ENCODE data around the gene ARHGAP10.

The ARHGAP10 gene

GRCh38 chr4:148110169-148110568 is 378.3 kb downstream of the ARHGAP10 start:
- Histone ChIP-seq H3K4me2 (ENCODE audit: low read length) (no peak overlapping the region), H3F3A (ENCODE audit: control insufficient read depth, insufficient read depth) (no peaks in the 10 kb centered on the region), H3K4me1 (ENCODE audit: control insufficient read depth, low read length) (no peaks in the 10 kb centered on the region), H3K79me2 (ENCODE audit: control insufficient read depth, low read length) (no peaks in the 10 kb centered on the region), H3K36me3 (ENCODE audit: control insufficient read depth, low read length) (no peaks in the 10 kb centered on the region), H3K9me2 (replicated peaks; ENCODE audit: control insufficient read depth, low read length) (no peaks in the 10 kb centered on the region), H4K20me1 (ENCODE audit: control insufficient read depth, insufficient read depth, low read depth, low read length) (no peaks in the 10 kb centered on the region), H3K27ac (ENCODE audit: low read depth, low read length) (no peak overlapping the region), H3K4me3 (ENCODE audit: low read length) (no peak overlapping the region), H3K9me3 (ENCODE audit: control insufficient read depth, insufficient read depth, low read length) (no peaks in the 10 kb centered on the region), H3K27me3 (ENCODE audit: control insufficient read depth, low read length) (no peaks in the 10 kb centered on the region)
- TF ChIP-seq CTCF (IDR thresholded peaks at IDR 0.05; ENCODE audit: low read depth, low read length, poor library complexity, severe bottlenecking) (no peak), EZH2phosphoT487 (IDR thresholded peaks at IDR 0.05; ENCODE audit: borderline replicate concordance, low read length) (no peak)

GRCh38 chr4:148112231-148112982 is 380.5 kb downstream of the ARHGAP10 start:
- no peak overlapping the region for H3K27ac ChIP-seq (ENCODE audit: low read depth, low read length)
- no peaks in the 10 kb centered on the region for H3K79me2 ChIP-seq (ENCODE audit: control insufficient read depth, low read length)
- H3K27me3 ChIP-seq (ENCODE audit: control insufficient read depth, low read length) = no peaks in the 10 kb centered on the region
- no peaks in the 10 kb centered on the region for H3K36me3 ChIP-seq (ENCODE audit: control insufficient read depth, low read length)
- H4K20me1 ChIP-seq (ENCODE audit: control insufficient read depth, insufficient read depth, low read depth, low read length) = no peaks in the 10 kb centered on the region
- H3K4me1 ChIP-seq (ENCODE audit: control insufficient read depth, low read length) = no peaks in the 10 kb centered on the region
- H3K9me2 ChIP-seq (replicated peaks; ENCODE audit: control insufficient read depth, low read length) = no peaks in the 10 kb centered on the region
- no peaks in the 10 kb centered on the region for H3K9me3 ChIP-seq (ENCODE audit: control insufficient read depth, insufficient read depth, low read length)
- H3F3A ChIP-seq (ENCODE audit: control insufficient read depth, insufficient read depth) = no peaks in the 10 kb centered on the region
- no peak overlapping the region for H3K4me3 ChIP-seq (ENCODE audit: low read length)
- TF ChIP-seq CTCF (IDR thresholded peaks at IDR 0.05; ENCODE audit: low read depth, low read length, poor library complexity, severe bottlenecking) (no peak), EZH2phosphoT487 (IDR thresholded peaks at IDR 0.05; ENCODE audit: borderline replicate concordance, low read length) (no peak)
- H3K4me2 ChIP-seq (ENCODE audit: low read length) = no peak overlapping the region

GRCh38 chr4:148114436-148114835 is 382.5 kb downstream of the ARHGAP10 start:
- TF ChIP-seq EZH2phosphoT487 (IDR thresholded peaks at IDR 0.05; ENCODE audit: borderline replicate concordance, low read length) (no peak), CTCF (IDR thresholded peaks at IDR 0.05; ENCODE audit: low read depth, low read length, poor library complexity, severe bottlenecking) (no peak)
- no peaks in the 10 kb centered on the region for H3K79me2 ChIP-seq (ENCODE audit: control insufficient read depth, low read length)
- H3K4me3 ChIP-seq (ENCODE audit: low read length) = no peak overlapping the region
- H3K4me1 ChIP-seq (ENCODE audit: control insufficient read depth, low read length) = no peaks in the 10 kb centered on the region
- no peaks in the 10 kb centered on the region for H4K20me1 ChIP-seq (ENCODE audit: control insufficient read depth, insufficient read depth, low read depth, low read length)
- H3K9me2 ChIP-seq (replicated peaks; ENCODE audit: control insufficient read depth, low read length) = no peaks in the 10 kb centered on the region
- H3K36me3 ChIP-seq (ENCODE audit: control insufficient read depth, low read length) = no peaks in the 10 kb centered on the region
- no peaks in the 10 kb centered on the region for H3F3A ChIP-seq (ENCODE audit: control insufficient read depth, insufficient read depth)
- no peaks in the 10 kb centered on the region for H3K27me3 ChIP-seq (ENCODE audit: control insufficient read depth, low read length)
- H3K4me2 ChIP-seq (ENCODE audit: low read length) = no peak overlapping the region
- H3K9me3 ChIP-seq (ENCODE audit: control insufficient read depth, insufficient read depth, low read length) = no peaks in the 10 kb centered on the region
- no peak overlapping the region for H3K27ac ChIP-seq (ENCODE audit: low read depth, low read length)
